ENCODE measurements around the gene DNAAF3.
A peak's percentile ranks its signal among the peaks of the same experiment; 100 is the strongest.

DNAAF3 gene

GRCh38 chr19:55116232-55116858 is 50.1 kb downstream of the DNAAF3 start:
- peak; percentile 18 for DNase-seq (ENCODE audit: low spot score)

GRCh38 chr19:55115446-55116065 is 50.9 kb downstream of the DNAAF3 start:
- no peak for DNase-seq (ENCODE audit: low spot score)

- no peak for DNase-seq (ENCODE audit: low spot score)
These were observed 51.8 kb downstream of the DNAAF3 start for GRCh38 chr19:55114566-55115145.

GRCh38 chr19:55113570-55114039 is 52.8 kb downstream of the DNAAF3 start:
- no peak for DNase-seq (ENCODE audit: low spot score)

- DNase-seq (ENCODE audit: low spot score): no peak
These were observed 53.4 kb downstream of the DNAAF3 start for GRCh38 chr19:55112777-55113569.

- no peak for DNase-seq (ENCODE audit: low spot score)
These were observed 54.1 kb downstream of the DNAAF3 start for GRCh38 chr19:55112246-55112776.

GRCh38 chr19:55111238-55111831 is 55.1 kb downstream of the DNAAF3 start:
- DNase-seq (ENCODE audit: low spot score): no peak

- no peak for DNase-seq (ENCODE audit: low spot score)
These were observed 56.7 kb downstream of the DNAAF3 start for GRCh38 chr19:55109527-55110291.
